Smooth muscle cell of bladder (primary cell): Measurements from ENCODE around the gene FADD. TPM values are rescaled to one million over a fixed set of nuclear protein-coding genes. Genes with fewer than 3 reads are reported as not detected.

Source experiments
- total RNA-seq: library from RNA; depleted of rRNA; stranded (reverse); fragments of >200 nt; gene quantifications from 2 replicates; pipeline ENCODE4 v1.2.3, GENCODE V29; 2014

FADD gene
- total RNA-seq, result 23.3 and 28.7 TPM in 2 replicates

GRCh38 chr11:70202920-70203750, at the start of gene FADD:
TSS of gene FADD (plus strand) at chr11:70203296. CDS start at chr11:70203460, 164 bp downstream.

Other genes starting within 250 kb of the FADD start
- gene ANO1, start 125.0 kb upstream of the FADD start, total RNA-seq, result 0.14 TPM in 1 of 2 replicates, not detected in the other
- gene PPFIA1, start 67.4 kb downstream of the FADD start, total RNA-seq, result 34.8 and 45.9 TPM in 2 replicates
- 410 and 500 TPM in 2 replicates for gene CTTN, start 195.2 kb downstream of the FADD start, total RNA-seq